HG02938 (cell line): Measurements from ENCODE around the gene KCNF1.

Experiments
- ATAC-seq: cut with Tn5 transposase; IDR thresholded peaks from one replicate; pipeline ENCODE4 v1.9.1; 2021; ENCODE audit warnings: mild to moderate bottlenecking, moderate library complexity; ENCODE audit not compliant: unreplicated experiment

Gene KCNF1

DNA sequence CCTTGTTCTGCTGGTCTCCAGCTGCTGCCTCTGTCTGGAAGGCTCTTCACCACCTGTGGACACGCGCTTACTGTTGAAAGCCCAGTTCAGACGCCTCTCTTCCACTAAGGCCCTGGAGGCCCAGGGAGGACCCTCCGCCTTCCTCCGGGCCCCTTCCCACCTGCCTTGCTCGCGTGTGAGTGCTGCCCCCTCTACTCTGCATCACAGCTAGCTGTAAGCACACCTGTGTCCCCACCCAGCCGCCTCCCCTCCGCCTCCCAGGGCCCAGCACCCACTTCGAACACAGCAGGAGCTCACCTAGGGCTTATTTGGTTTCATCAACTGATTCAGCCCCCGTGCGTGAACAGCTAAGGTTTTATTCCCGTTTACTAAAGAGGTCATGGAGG, 49.7 kb downstream of the KCNF1 start:
- no peak for ATAC-seq

DNA sequence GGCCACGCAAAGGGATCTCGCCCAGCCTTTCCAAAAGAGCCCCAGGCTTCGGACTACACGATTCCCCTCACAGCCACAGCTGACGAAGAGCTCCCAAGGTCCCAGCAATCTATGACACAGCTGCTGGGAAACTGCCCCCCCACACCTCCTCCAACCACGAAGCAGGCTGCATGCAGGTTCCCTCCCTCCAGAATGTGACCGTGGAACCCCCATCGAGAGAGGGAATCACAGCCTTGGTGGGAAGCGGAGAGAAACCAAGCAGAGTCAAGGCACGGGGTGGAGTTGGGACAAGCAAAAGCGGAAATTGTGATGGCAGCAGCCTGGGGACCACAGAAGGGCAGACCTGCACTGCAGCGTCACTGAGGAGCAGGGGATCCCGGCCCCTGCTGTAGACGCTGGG, 50.3 kb downstream of the KCNF1 start:
- ATAC-seq, result no peak

DNA sequence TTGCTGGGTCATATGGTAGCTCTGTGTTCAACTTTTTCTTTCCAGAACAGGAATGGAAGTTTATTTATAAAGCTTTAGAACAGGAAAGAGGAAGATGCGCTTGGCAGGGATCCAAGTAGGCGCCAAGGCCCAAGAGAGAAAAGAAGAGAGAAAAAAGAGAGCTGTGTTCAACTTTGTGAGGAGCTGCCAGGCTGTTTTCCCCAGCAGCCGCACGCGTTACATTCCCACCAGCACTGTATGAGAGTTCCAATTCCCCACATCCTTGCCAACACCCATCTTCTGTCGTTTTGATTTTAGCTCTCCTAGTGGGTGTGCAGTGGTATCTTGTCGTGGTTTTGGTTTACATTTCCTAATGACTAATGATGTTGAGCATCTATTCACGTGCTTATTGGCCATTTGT, 51.4 kb downstream of the KCNF1 start:
- no peak for ATAC-seq
